K562 (cell line): ENCODE measurements around the gene PCDH12. TPM values are rescaled to one million over a fixed set of nuclear protein-coding genes. Genes with fewer than 3 reads are reported as not detected.
A peak's percentile ranks its signal among the peaks of the same experiment; 100 is the strongest.

Experiments used
- CBFA2T3 ChIP-seq: fragments of 450-650 bp; IDR thresholded peaks from 2 replicates; pipeline ENCODE4 v1.6.1; 2017
- CHD1 ChIP-seq: fragments of 200-600 bp; sonication (generic); IDR thresholded peaks from one replicate; pipeline ENCODE4 v1.6.1; 2012; ENCODE audit warnings: mild to moderate bottlenecking, moderate library complexity, low read length, inconsistent platforms
- CREM ChIP-seq: IDR thresholded peaks from 2 replicates; pipeline ENCODE4 v1.6.1; 2014; ENCODE audit warnings: antibody characterized with exemption, low read depth
- ELF1 ChIP-seq: fragments of 200-800 bp; sonication (Bioruptor generic); IDR thresholded peaks from 2 replicates; pipeline ENCODE4 v1.6.1; 2016; ENCODE audit warnings: missing genetic modification characterization, missing compliant biosample characterization
- EZH2 ChIP-seq: IDR thresholded peaks from 2 replicates; pipeline ENCODE4 v1.6.1; 2012; ENCODE audit warnings: low read depth, mild to moderate bottlenecking, inconsistent platforms, low read length, borderline replicate concordance
- HDAC8 ChIP-seq: fragments of 450-650 bp; IDR thresholded peaks from 2 replicates; pipeline ENCODE4 v1.6.1; 2016; ENCODE audit warnings: mild to moderate bottlenecking, missing genetic modification characterization, moderate library complexity, missing compliant biosample characterization
- KHSRP ChIP-seq: fragments of 450-650 bp; IDR thresholded peaks from 2 replicates; pipeline ENCODE4 v1.6.1; 2017
- NBN ChIP-seq: fragments of 450-650 bp; IDR thresholded peaks from 2 replicates; pipeline ENCODE4 v1.6.1; 2016; ENCODE audit warnings: low read depth, mild to moderate bottlenecking
- POLR2G ChIP-seq: fragments of 200-400 bp; formaldehyde crosslinking; IDR thresholded peaks from 2 replicates; pipeline ENCODE4 v1.6.1; 2017; ENCODE audit warnings: low read depth, mild to moderate bottlenecking, antibody characterized with exemption, low read length, moderate library complexity
- POLR2H ChIP-seq: IDR thresholded peaks from 2 replicates; pipeline ENCODE4 v1.6.1; 2016; ENCODE audit warnings: missing genetic modification characterization, low read depth, mild to moderate bottlenecking, control low read depth, missing compliant biosample characterization, moderate library complexity
- PYGO2 ChIP-seq: fragments of 450-650 bp; IDR thresholded peaks from 2 replicates; pipeline ENCODE4 v1.6.1; 2016; ENCODE audit warnings: mild to moderate bottlenecking, missing genetic modification characterization, moderate library complexity, missing compliant biosample characterization
- RAD21 ChIP-seq, 2 experiments: fragments of 250-450 bp in 1 of 2; fragments of 450-650 bp in 1 of 2; sonication (Bioruptor Pico) in 1 of 2; formaldehyde crosslinking in 1 of 2; IDR thresholded peaks in 1 of 2; conservative IDR thresholded peaks in 1 of 2; 2 replicates each; pipeline versions ENCODE4 v1.4.0 to v1.8.0; 2020 to 2022; ENCODE audit warnings: mild to moderate bottlenecking in 2 of 2, moderate library complexity in 1 of 2
- TEAD4 ChIP-seq, 2 experiments: sonication (generic) in 1 of 2; formaldehyde crosslinking in 1 of 2; IDR thresholded peaks; 2 replicates each; pipeline versions ENCODE4 v1.6.1 to v1.8.0; 2012 to 2022; ENCODE audit warnings: borderline replicate concordance in 1 of 2, inconsistent platforms in 1 of 2, low read length in 1 of 2, mild to moderate bottlenecking in 1 of 2, missing genetic modification reagents in 1 of 2
- ZFPM2 ChIP-seq: fragments of 250-450 bp; sonication (Bioruptor Pico); IDR thresholded peaks from 2 replicates; pipeline ENCODE4 v1.5.1; 2022; ENCODE audit warnings: mild to moderate bottlenecking
- ZNF561 ChIP-seq: fragments of 450-650 bp; formaldehyde crosslinking; conservative IDR thresholded peaks from 2 replicates; pipeline ENCODE4 v1.4.0; 2020; ENCODE audit warnings: mild to moderate bottlenecking, moderate library complexity
- ZNF696 ChIP-seq: fragments of 250-450 bp; sonication (Bioruptor Pico); conservative IDR thresholded peaks from 2 replicates; pipeline ENCODE4 v1.4.0; 2020; ENCODE audit warnings: mild to moderate bottlenecking, moderate library complexity
- ZNF778 ChIP-seq: fragments of 450-650 bp; formaldehyde crosslinking; IDR thresholded peaks from 2 replicates; pipeline ENCODE4 v1.4.0; 2020; ENCODE audit warnings: mild to moderate bottlenecking, moderate library complexity
- polyA plus RNA-seq, 8 experiments: library from polyadenylated mRNA; depleted of rRNA in 4 of 8; stranded (reverse) in 5 of 8; unstranded in 3 of 8; fragments of >200 nt; fragmentation: Nextera tagmentation in 2 of 8; fragmentation: Illumina TruSeq in 1 of 8; extraction: Ambion mirVana in 2 of 8; extraction: Trizol in 1 of 8; gene quantifications; 2 replicates each; pipeline versions ENCODE4 v1.2.1 to v1.2.3, GENCODE V29; 2011 to 2014; ENCODE audit warnings: inconsistent platforms in 1 of 8, missing spikeins in 1 of 8
- total RNA-seq, 7 experiments: library from RNA; depleted of rRNA in 6 of 7; stranded (reverse); fragments of >200 nt in 6 of 7; fragmentation: Illumina TruSeq in 2 of 7; extraction: Trizol in 2 of 7; gene quantifications; 2 replicates each; pipeline versions ENCODE4 v1.2.1 to v1.2.3, GENCODE V29; 2011 to 2021; ENCODE audit warnings: low replicate concordance in 1 of 7
- TF ChIP-seq, protein P1 (sequence below): sonication (generic); formaldehyde crosslinking; IDR thresholded peaks from 2 replicates; pipeline ENCODE4 v1.8.1; 2023; ENCODE audit warnings: missing genetic modification reagents, mild to moderate bottlenecking, borderline replicate concordance
- TF ChIP-seq, protein P2 (sequence below): fragments of 250-450 bp; sonication (Bioruptor Pico); IDR thresholded peaks from 2 replicates; pipeline ENCODE4 v1.5.0; 2021; ENCODE audit warnings: mild to moderate bottlenecking, moderate library complexity
- TF ChIP-seq, protein P3 (sequence below): fragments of 250-450 bp; sonication (Bioruptor Pico); IDR thresholded peaks from 2 replicates; pipeline ENCODE4 v1.8.0; 2021; ENCODE audit warnings: moderate library complexity, mild to moderate bottlenecking, inconsistent platforms

Gene PCDH12
- total and polyA plus RNA-seq, 9 of the 15 experiments (the other 6 are each of a cell fraction or from before 2014, with no cell fraction given) = 0.01 to 0.04 (median 0.01) TPM; not detected in 4

DNA sequence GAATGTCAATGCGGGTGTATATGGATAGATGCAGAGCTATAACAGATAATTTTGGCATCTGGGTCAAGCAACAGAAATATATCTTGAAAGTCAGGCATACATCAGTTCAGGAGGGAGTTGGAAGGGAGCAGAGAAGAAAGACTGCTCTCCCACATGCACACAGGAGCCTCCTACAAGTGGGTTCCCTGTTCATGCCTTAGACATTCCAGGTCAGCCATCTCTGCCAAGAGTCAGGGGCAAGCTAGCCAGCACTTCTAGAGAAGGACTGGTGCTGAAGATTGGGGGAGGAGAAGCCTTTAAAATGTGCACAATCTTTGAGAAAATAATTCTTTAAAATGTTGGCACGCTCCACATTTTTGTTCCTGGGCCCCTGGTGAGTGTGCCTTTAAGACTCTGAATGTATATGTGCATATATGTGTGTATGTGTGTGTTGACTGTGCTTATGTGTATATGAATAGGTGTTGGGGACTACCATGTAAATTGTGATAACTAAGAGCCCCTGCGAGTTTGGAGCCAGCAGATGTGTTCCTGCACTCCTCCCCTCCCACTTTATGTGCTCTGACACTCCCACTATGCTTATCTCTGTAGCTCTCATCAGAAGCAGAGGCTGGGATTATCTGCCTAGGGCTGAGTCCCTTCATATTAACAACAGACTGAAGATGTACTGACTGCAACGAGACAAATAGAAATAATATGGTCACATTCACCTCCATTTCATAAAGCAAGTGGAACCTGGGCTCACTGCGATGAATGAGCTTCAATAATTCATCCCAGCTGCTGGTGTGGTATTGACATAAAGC is 55.8 kb downstream of the PCDH12 start (continued):
- TF ChIP-seq, protein P1, sequence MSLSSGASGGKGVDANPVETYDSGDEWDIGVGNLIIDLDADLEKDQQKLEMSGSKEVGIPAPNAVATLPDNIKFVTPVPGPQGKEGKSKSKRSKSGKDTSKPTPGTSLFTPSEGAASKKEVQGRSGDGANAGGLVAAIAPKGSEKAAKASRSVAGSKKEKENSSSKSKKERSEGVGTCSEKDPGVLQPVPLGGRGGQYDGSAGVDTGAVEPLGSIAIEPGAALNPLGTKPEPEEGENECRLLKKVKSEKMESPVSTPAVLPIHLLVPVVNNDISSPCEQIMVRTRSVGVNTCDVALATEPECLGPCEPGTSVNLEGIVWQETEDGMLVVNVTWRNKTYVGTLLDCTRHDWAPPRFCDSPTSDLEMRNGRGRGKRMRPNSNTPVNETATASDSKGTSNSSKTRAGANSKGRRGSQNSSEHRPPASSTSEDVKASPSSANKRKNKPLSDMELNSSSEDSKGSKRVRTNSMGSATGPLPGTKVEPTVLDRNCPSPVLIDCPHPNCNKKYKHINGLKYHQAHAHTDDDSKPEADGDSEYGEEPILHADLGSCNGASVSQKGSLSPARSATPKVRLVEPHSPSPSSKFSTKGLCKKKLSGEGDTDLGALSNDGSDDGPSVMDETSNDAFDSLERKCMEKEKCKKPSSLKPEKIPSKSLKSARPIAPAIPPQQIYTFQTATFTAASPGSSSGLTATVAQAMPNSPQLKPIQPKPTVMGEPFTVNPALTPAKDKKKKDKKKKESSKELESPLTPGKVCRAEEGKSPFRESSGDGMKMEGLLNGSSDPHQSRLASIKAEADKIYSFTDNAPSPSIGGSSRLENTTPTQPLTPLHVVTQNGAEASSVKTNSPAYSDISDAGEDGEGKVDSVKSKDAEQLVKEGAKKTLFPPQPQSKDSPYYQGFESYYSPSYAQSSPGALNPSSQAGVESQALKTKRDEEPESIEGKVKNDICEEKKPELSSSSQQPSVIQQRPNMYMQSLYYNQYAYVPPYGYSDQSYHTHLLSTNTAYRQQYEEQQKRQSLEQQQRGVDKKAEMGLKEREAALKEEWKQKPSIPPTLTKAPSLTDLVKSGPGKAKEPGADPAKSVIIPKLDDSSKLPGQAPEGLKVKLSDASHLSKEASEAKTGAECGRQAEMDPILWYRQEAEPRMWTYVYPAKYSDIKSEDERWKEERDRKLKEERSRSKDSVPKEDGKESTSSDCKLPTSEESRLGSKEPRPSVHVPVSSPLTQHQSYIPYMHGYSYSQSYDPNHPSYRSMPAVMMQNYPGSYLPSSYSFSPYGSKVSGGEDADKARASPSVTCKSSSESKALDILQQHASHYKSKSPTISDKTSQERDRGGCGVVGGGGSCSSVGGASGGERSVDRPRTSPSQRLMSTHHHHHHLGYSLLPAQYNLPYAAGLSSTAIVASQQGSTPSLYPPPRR (CRISPR knock-in tag) = no peak
- TF ChIP-seq ZNF696 (CRISPR knock-in tag) = no peak
- no peak for TF ChIP-seq POLR2G
- TF ChIP-seq CREM = peak; percentile 57; the same call in 1 of the 2 replicates
- no peak for TF ChIP-seq CHD1
- TF ChIP-seq, protein P2, sequence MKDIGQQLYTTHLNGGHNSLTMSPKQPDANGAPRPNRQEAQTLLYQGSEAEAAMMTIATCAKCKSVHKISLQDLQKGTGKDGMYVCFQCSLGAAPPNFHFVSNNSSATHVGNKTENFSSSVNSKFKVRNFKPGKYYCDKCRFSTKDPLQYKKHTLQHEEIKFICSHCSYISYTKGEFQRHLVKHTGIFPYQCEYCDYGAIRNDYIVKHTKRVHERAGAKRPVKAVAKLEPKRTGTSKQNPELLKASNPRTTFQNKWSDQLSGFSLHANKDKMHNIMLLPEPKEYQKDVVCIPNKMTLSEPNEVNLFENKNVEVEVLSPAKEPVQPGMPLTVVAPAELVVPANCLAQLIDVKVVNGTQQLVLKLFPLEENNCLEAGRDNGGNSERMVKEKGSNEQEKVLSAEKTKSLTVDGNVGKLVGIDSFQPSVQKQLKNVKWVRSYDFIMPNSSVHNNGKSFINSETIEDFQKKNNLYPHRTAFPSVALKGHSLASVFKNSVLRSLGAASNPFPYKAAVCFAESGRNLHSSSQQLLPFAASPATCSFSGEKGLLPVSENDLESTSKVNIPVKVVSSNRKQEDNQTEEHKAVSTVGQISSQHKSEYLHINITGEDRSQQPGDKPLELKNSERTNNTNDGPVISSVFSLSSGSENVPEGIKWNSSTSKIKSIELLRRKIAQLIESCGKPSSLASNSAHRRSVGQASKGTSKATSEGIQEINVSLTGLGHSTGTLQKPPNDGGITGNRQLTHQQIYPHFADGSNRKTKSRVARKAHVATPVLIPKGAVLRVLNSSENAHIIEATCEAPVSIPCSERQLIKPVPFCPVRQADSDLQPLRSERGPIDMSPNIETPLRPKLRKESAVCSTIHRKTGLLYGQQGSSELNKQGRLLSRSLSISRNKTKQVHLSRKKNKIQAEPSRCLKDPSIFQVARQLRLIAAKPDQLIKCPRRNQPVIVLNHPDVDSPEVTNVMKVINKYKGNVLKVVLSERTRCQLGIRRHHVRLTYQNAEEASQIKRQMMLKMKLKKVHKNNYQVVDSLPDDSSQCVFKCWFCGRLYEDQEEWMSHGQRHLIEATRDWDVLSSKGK (CRISPR knock-in tag) = no peak
- no peak for TF ChIP-seq ZNF561 (CRISPR knock-in tag)
- no peak for TF ChIP-seq ELF1
- TF ChIP-seq CBFA2T3 = peak; percentile 42
- TF ChIP-seq, protein P3, sequence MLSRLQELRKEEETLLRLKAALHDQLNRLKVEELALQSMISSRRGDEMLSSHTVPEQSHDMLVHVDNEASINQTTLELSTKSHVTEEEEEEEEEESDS (CRISPR knock-in tag) = no peak
- no peak for TF ChIP-seq ZNF778
- TF ChIP-seq EZH2 = no peak
- no peak for TF ChIP-seq RAD21 (CRISPR knock-in tag; conservative IDR thresholded peaks at IDR 0.05 in 1 of 2, IDR thresholded peaks at IDR 0.05 in 1 of 2)
- no peak for TF ChIP-seq POLR2H (tag)
- no peak for TF ChIP-seq TEAD4 (IDR thresholded peaks at IDR 0.05; ENCODE audit: low read length)
- no peak for TF ChIP-seq TEAD4 (CRISPR knock-in tag; IDR thresholded peaks at IDR 0.05; ENCODE audit: borderline replicate concordance)
- no peak for TF ChIP-seq PYGO2 (tag)
- TF ChIP-seq KHSRP = no peak
- no peak for TF ChIP-seq ZFPM2 (CRISPR knock-in tag)
- no peak for TF ChIP-seq NBN
- no peak for TF ChIP-seq HDAC8 (tag)
